WERI-Rb-1 (cell line): Measurements from ENCODE around the gene RSBN1.

Experiments
- DNase-seq: peaks from one replicate; pipeline ENCODE4 v3.0.0-alpha.2; 2020
- H3K27ac ChIP-seq: fragments of 250-450 bp; sonication (Bioruptor Pico); 2 replicates; pipeline ENCODE4 v1.5.1; 2020; ENCODE audit warnings: mild to moderate bottlenecking, moderate library complexity
- H3K27me3 ChIP-seq: fragments of 250-450 bp; sonication (Bioruptor Pico); 2 replicates; pipeline ENCODE4 v1.5.1; 2021; ENCODE audit warnings: mild to moderate bottlenecking, low read depth, moderate library complexity; ENCODE audit not compliant: insufficient read depth, severe bottlenecking
- H3K36me3 ChIP-seq: fragments of 250-450 bp; sonication (Bioruptor Pico); 2 replicates; pipeline ENCODE4 v1.5.1; 2020; ENCODE audit warnings: mild to moderate bottlenecking, moderate library complexity
- H3K4me3 ChIP-seq: 2 replicates; pipeline ENCODE4 v1.5.1; 2011; ENCODE audit warnings: low read depth, mild to moderate bottlenecking, control low read depth, low read length
- H3K9me3 ChIP-seq: fragments of 250-450 bp; sonication (Bioruptor Pico); 2 replicates; pipeline ENCODE4 v1.5.1; 2021; ENCODE audit warnings: mild to moderate bottlenecking, moderate library complexity; ENCODE audit not compliant: severe bottlenecking
- TF ChIP-seq, protein P1 (sequence below): IDR thresholded peaks from 2 replicates; pipeline ENCODE4 v1.5.1; 2011; ENCODE audit warnings: low read depth, mild to moderate bottlenecking, control low read depth, inconsistent platforms, low read length

Gene RSBN1

DNA sequence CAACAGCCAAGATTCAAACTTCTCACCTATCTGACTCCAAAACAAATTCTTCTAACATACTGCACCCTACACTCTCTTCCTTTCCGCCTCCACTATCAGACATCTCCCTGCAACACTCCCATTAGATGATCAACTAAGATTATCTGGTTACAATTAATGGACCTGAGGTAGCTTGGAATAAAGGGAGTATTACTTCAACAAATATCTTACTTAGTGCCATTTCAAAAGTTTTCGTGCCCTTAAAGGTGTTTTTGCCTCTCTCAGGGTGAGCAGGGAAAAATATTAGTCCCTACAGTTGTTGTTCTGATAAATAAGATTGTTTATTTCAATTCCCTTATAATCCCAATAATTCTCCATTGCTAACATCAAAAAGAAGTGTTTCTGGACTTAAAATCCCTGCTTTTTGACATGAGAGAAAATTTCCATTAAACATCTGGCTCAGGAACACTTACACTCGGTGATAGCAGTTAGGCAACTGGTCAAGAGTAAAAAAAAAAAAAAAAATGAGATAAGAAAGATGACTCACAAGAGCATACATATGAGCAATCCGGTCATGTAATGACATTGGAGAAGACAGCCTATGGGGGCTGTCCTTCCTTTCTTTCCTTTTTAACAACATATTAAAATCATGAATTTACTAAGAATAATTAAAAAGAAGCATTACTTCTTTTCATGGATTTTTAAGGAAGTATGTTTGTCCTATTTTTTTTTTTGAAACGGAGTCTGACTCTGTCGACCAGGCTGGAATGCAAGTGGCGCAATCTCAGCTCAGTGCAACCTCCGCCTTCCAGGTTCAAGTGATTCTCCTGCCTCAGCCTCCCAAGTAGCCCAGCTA, 7.6 kb downstream of the RSBN1 start:
- H3K4me3 ChIP-seq: no peak overlapping the region
- no peak overlapping the region for H3K27ac ChIP-seq
- H3K9me3 ChIP-seq: no peaks in the 10 kb centered on the region
- no peak for DNase-seq
- peaks cover 5% of the 10 kb centered on the region for H3K36me3 ChIP-seq
- TF ChIP-seq, protein P1, sequence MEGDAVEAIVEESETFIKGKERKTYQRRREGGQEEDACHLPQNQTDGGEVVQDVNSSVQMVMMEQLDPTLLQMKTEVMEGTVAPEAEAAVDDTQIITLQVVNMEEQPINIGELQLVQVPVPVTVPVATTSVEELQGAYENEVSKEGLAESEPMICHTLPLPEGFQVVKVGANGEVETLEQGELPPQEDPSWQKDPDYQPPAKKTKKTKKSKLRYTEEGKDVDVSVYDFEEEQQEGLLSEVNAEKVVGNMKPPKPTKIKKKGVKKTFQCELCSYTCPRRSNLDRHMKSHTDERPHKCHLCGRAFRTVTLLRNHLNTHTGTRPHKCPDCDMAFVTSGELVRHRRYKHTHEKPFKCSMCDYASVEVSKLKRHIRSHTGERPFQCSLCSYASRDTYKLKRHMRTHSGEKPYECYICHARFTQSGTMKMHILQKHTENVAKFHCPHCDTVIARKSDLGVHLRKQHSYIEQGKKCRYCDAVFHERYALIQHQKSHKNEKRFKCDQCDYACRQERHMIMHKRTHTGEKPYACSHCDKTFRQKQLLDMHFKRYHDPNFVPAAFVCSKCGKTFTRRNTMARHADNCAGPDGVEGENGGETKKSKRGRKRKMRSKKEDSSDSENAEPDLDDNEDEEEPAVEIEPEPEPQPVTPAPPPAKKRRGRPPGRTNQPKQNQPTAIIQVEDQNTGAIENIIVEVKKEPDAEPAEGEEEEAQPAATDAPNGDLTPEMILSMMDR: no peak
- no peaks in the 10 kb centered on the region for H3K27me3 ChIP-seq

DNA sequence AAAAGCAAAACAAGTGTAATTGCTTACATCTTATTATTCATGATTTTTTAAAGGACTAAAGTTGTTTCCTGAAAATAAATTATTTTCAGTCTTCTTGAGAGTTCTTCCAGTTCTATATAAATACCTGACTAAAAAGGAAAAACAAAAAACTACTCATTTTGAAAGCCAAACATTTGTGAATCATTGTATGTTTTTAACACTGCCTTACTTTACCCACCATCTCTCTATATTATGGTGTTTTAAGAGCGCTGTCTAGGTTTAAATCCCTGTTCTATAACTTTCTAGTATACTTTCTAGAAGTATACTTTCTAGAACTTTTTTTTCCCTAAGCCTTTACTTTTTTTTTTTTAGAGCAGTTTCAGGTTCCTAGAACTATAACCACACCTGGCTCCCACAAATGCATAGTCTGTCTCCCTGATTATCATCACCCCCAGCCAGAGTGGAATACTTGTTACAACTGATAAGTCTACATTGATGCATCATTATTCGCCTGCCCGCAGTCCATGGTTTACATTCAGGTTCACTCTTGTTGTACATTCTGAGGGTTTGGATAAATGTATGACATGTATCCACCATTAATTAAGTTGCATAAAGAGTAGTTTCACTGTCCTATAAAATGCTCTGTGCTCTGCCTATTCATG, 9.8 kb downstream of the RSBN1 start:
- H3K36me3 ChIP-seq: peaks cover 11% of the 10 kb centered on the region
- DNase-seq: no peak
- no peaks in the 10 kb centered on the region for H3K9me3 ChIP-seq
- no peaks in the 10 kb centered on the region for H3K27me3 ChIP-seq
- H3K4me3 ChIP-seq: no peak overlapping the region
- TF ChIP-seq, protein P1: no peak
- no peak overlapping the region for H3K27ac ChIP-seq

DNA sequence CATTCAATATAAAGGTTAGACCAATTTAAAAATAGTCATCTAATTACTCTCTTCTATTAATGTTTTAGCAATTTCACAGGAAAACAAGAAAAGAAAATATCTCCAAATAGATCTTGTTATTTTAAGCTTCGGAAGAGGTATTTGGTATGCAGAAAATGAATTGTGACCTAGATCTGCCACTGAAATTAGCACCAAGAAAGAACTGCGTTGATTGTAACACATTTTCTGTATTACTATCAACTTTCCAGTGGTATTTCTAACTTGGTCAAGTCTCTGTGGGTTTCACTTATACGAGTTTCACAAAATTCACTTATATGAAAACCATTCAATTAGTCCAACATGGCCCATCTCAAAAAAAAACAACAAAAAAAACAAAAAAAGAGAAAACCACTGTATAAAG, 11.8 kb downstream of the RSBN1 start:
- TF ChIP-seq, protein P1: no peak
- Histone ChIP-seq H3K27ac (no peak overlapping the region), H3K9me3 (no peaks in the 10 kb centered on the region), H3K4me3 (no peak overlapping the region), H3K27me3 (no peaks in the 10 kb centered on the region), H3K36me3 (peaks cover 21% of the 10 kb centered on the region)
- DNase-seq: no peak

DNA sequence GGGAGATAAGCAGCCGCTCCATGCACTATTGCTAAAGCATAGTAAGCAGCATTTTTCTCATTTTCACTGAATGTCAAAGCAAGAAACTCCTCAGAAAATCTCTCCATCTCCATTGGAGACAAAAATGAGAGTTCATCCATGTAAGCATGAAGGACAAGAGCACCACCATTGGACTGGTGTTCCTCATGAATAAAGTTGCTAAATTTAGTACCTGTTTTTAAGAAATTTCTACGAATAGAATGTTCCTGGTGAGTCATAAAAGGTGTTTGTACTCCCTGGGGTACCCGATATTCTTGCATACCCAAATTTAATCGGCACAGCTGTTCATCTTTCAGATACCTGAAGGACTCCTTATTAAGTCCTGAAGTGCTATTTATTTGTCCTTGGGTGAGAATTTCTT, 14.8 kb downstream of the RSBN1 start:
- TF ChIP-seq, protein P1: no peak
- Histone ChIP-seq H3K9me3 (no peaks in the 10 kb centered on the region), H3K27me3 (no peaks in the 10 kb centered on the region), H3K36me3 (peaks cover 27% of the 10 kb centered on the region), H3K4me3 (no peak overlapping the region), H3K27ac (no peak overlapping the region)
- no peak for DNase-seq

DNA sequence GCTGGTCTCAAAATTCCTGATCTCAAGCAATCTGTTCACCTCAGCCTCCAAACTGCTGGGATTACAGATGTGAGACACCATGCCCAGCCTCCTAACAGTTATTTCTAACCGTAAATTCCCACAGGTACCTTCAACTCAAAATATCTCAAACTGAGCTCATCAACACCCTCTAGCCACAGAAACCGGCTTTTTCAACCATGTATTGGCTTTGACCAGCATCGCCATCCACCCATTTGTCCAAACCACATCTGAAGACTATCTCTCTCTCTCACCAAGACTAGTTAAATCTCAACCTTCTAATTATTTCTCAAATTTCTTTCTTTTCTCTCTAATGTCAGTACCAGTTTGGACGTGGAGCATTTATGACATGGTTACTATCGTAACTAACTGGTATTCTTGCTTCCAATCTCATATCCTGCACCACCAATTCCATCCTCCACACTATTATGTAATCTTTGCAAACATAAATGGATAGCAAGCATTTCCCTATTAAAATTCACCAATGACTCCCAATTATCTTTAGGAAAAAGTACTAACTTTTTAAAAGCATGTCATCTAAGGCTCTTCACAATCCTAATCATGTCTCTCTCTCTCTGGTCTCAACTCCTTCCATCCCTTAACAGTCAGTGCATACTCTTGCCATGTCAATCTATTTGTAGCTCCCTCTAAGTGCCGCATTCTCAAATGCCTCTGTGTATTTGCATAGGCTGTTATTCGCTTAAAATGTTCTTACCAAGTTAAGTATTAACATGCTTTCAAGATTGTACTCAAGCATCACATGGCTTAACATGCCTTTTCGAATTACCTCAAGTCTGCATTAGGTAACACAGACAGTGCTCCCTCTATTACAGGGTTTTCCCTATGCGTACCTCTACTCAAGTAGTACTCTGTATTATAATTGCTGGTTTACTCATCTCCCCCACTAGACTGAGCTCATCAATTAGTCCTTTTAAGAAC, 18.1 kb downstream of the RSBN1 start:
- TF ChIP-seq, protein P1: no peak
- H3K36me3 ChIP-seq: peaks cover 27% of the 10 kb centered on the region
- no peak for DNase-seq

More for the DNA sequence above, 18.1 kb downstream of the RSBN1 start:
- Histone ChIP-seq H3K9me3 (no peaks in the 10 kb centered on the region), H3K27ac (no peak overlapping the region), H3K27me3 (no peaks in the 10 kb centered on the region), H3K4me3 (no peak overlapping the region)
